ENCODE results near the gene CLSTN2.
"Not testable (repeated sequence)": the region's sequence is repeated elsewhere in the genome, so short reads cannot be mapped to it uniquely, and the experiment has no call there.

Gene CLSTN2

GRCh38 chr3:140420621-140421357 lies 485.8 kb downstream of the CLSTN2 start:
- H3K4me3 ChIP-seq, result no peak overlapping the region
- in situ Hi-C loops (cut with MboI; ENCODE audit: low sequenced_read_pairs), result no loop called here

DNA sequence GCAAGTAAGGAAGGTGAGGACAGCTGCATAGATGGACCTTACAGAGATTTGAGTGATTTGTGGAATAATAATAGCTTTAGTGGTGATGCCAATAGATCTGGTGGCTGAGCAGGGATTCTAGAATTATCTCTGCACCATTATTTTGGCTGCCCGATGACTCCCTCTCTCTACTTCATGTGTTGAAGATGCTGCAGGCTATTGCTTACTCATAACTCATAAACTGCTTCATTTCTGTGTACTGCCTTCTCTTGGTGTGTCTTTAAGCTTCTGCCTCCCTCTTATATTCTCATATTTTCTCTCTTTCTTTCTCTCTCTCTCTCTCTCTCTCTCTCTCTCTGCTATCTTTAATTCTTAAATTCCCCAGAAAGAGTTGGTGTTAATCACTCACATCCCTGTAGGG lies 486.9 kb downstream of the CLSTN2 start:
- H3K36me3 ChIP-seq (replicated peaks), result no peaks in the 10 kb centered on the region
- in situ Hi-C loops (cut with MboI; ENCODE audit: low sequenced_read_pairs), result no loop called here
- DNase-seq (ENCODE audit: low spot score in 2 of 2), result no peak
- H3K4me1 ChIP-seq, result peaks cover 7% of the 10 kb centered on the region
- no peak overlapping the region for H3K4me3 ChIP-seq
- H3K27me3 ChIP-seq (ENCODE audit: low read depth), result no peaks in the 10 kb centered on the region
- H3K9me3 ChIP-seq, result no peaks in the 10 kb centered on the region

More at GRCh38 chr3:140420621-140421357, 485.8 kb downstream of the CLSTN2 start:
- no peak for DNase-seq (ENCODE audit: low spot score in 2 of 2)
- H3K4me1 ChIP-seq, result peaks cover 7% of the 10 kb centered on the region
- no peaks in the 10 kb centered on the region for H3K9me3 ChIP-seq
- no peaks in the 10 kb centered on the region for H3K36me3 ChIP-seq (replicated peaks)
- H3K27me3 ChIP-seq (ENCODE audit: low read depth), result no peaks in the 10 kb centered on the region

- no peak for DNase-seq (ENCODE audit: low spot score in 2 of 2)
- H3K4me3 ChIP-seq, result no peak overlapping the region
- no peaks in the 10 kb centered on the region for H3K27me3 ChIP-seq (ENCODE audit: low read depth)
- H3K36me3 ChIP-seq (replicated peaks), result no peaks in the 10 kb centered on the region
- no peaks in the 10 kb centered on the region for H3K9me3 ChIP-seq
- no peaks in the 10 kb centered on the region for H3K4me1 ChIP-seq
- in situ Hi-C loops (cut with MboI; ENCODE audit: low sequenced_read_pairs), result no loop called here
Measured at GRCh38 chr3:140423146-140423545, 488.2 kb downstream of the CLSTN2 start.

- H3K27me3 ChIP-seq (ENCODE audit: low read depth); H3K9me3 ChIP-seq; H3K4me1 ChIP-seq; H3K4me3 ChIP-seq; in situ Hi-C loops (cut with MboI; ENCODE audit: low sequenced_read_pairs); DNase-seq (ENCODE audit: low spot score in 2 of 2); H3K36me3 ChIP-seq (replicated peaks): not testable (repeated sequence)
Measured at GRCh38 chr3:140423574-140423973, 488.6 kb downstream of the CLSTN2 start.

GRCh38 chr3:140424211-140424610 lies 489.2 kb downstream of the CLSTN2 start:
- no peak for DNase-seq (ENCODE audit: low spot score in 2 of 2)
- Histone ChIP-seq H3K27me3 (ENCODE audit: low read depth) (no peaks in the 10 kb centered on the region), H3K9me3 (no peaks in the 10 kb centered on the region), H3K4me1 (no peaks in the 10 kb centered on the region), H3K4me3 (no peak overlapping the region), H3K36me3 (replicated peaks) (no peaks in the 10 kb centered on the region)
- in situ Hi-C loops (cut with MboI; ENCODE audit: low sequenced_read_pairs), result no loop called here

- DNase-seq (ENCODE audit: low spot score in 2 of 2), result no peak
- in situ Hi-C loops (cut with MboI; ENCODE audit: low sequenced_read_pairs), result no loop called here
- Histone ChIP-seq H3K27me3 (ENCODE audit: low read depth) (no peaks in the 10 kb centered on the region), H3K36me3 (replicated peaks) (no peaks in the 10 kb centered on the region), H3K4me3 (no peak overlapping the region), H3K9me3 (no peaks in the 10 kb centered on the region), H3K4me1 (no peaks in the 10 kb centered on the region)
Measured at GRCh38 chr3:140424726-140425125, 489.7 kb downstream of the CLSTN2 start.

DNA sequence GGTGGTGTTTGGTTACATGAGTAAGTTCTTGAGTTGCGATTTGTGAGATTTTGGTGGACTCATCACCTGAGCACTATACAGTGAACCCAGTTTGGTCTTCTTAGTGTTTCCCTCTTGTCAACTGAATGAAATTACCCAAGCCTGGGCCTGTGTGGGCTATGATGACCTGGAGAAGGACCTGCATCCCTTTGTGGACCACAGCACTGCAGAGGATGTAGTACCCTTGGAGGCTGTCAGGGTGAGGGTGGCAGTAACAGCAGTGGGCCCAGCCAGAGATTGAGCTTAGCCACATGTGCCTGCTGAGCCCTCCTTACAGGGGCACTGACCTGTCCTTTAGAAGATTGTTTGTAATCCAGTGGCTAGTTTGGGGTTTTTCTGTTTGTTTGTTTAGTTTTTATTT lies 492.8 kb downstream of the CLSTN2 start:
- H3K36me3 ChIP-seq (replicated peaks), result no peaks in the 10 kb centered on the region
- no peak overlapping the region for H3K4me3 ChIP-seq
- H3K27me3 ChIP-seq (ENCODE audit: low read depth), result no peaks in the 10 kb centered on the region
- in situ Hi-C loops (cut with MboI; ENCODE audit: low sequenced_read_pairs), result no loop called here
- H3K9me3 ChIP-seq, result no peaks in the 10 kb centered on the region
- no peaks in the 10 kb centered on the region for H3K4me1 ChIP-seq
- DNase-seq (ENCODE audit: low spot score in 2 of 2), result no peak

- Histone ChIP-seq H3K27me3 (ENCODE audit: low read depth) (no peaks in the 10 kb centered on the region), H3K36me3 (replicated peaks) (no peaks in the 10 kb centered on the region), H3K9me3 (no peaks in the 10 kb centered on the region), H3K4me3 (no peak overlapping the region), H3K4me1 (no peaks in the 10 kb centered on the region)
- in situ Hi-C loops (cut with MboI; ENCODE audit: low sequenced_read_pairs), result no loop called here
- no peak for DNase-seq (ENCODE audit: low spot score in 2 of 2)
Measured at GRCh38 chr3:140428380-140428779, 493.4 kb downstream of the CLSTN2 start.

DNA sequence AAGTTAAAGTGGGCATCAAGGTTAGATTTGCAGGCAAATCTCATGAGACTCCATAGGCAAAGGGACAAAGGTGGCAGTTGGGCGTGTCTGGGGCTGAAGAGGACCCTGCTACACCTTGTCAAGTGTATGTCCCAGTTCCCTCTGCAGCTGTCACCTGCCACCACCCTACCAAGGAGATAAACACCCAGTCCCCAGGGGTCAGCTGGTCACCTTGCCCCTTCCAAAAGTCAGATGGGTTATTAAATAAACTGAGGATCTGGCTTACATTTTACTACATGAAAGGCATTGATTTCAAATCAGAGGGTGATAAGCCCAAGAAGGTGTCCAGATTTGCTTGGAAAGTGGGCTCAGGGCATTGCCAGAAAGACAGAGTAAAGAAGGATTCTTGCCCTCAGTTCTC lies 494.8 kb downstream of the CLSTN2 start:
- H3K27me3 ChIP-seq (ENCODE audit: low read depth), result no peaks in the 10 kb centered on the region
- H3K36me3 ChIP-seq (replicated peaks), result no peaks in the 10 kb centered on the region
- DNase-seq (ENCODE audit: low spot score in 2 of 2), result no peak
- in situ Hi-C loops (cut with MboI; ENCODE audit: low sequenced_read_pairs), result no loop called here
- H3K9me3 ChIP-seq, result no peaks in the 10 kb centered on the region
- no peak overlapping the region for H3K4me3 ChIP-seq
- H3K4me1 ChIP-seq, result no peaks in the 10 kb centered on the region

DNA sequence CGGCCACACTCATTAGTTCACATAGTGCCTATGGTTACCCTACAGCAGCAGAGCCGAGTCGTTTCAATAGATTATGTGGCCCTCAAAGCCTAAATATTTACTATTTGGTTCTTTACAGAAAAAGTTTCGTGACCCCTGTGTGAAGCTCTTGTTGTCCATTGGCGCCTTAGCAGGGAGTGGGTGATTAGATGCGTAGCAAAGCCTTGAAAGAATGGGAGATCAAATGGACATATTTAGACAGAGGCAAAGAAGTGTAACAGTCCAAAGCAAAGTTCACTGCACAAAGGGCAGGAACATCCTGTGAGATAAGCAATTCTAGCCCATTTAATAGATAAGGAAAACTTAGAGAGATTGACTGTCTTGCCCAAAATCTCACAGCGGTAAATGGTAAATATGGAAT lies 495.5 kb downstream of the CLSTN2 start:
- H3K9me3 ChIP-seq, result no peaks in the 10 kb centered on the region
- DNase-seq (ENCODE audit: low spot score in 2 of 2), result no peak
- H3K4me1 ChIP-seq, result no peaks in the 10 kb centered on the region
- H3K4me3 ChIP-seq, result no peak overlapping the region
- no peaks in the 10 kb centered on the region; the same call in 1 of the 2 replicates for H3K27me3 ChIP-seq (ENCODE audit: low read depth)
- in situ Hi-C loops (cut with MboI; ENCODE audit: low sequenced_read_pairs), result no loop called here
- no peaks in the 10 kb centered on the region for H3K36me3 ChIP-seq (replicated peaks)

DNA sequence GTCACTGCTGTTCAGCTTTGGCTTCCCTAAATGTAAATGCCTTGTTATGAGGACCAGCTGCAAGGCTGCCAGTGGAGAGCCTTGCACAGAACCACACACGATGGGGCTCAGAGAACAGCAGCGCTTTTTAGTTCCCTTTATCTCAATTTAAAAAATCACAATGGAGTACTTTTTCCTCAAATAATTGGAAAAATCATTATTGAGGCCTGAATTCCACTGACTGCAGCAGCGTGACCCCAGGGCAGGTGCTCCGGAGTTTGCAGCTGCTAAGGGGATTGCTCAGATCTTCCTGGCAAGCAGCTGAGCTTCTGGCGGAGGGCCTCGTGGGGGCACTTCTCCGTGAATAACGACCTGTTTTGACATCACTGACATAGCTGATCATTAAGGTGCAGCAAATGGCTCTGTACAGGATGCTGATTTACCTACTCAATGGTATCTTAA lies 497.3 kb downstream of the CLSTN2 start:
- Histone ChIP-seq H3K4me1 (no peaks in the 10 kb centered on the region), H3K9me3 (no peaks in the 10 kb centered on the region), H3K4me3 (no peak overlapping the region), H3K27me3 (ENCODE audit: low read depth) (no peaks in the 10 kb centered on the region; the same call in 1 of the 2 replicates), H3K36me3 (replicated peaks) (no peaks in the 10 kb centered on the region)
- in situ Hi-C loops (cut with MboI; ENCODE audit: low sequenced_read_pairs), result no loop called here
- no peak for DNase-seq (ENCODE audit: low spot score in 2 of 2)

DNA sequence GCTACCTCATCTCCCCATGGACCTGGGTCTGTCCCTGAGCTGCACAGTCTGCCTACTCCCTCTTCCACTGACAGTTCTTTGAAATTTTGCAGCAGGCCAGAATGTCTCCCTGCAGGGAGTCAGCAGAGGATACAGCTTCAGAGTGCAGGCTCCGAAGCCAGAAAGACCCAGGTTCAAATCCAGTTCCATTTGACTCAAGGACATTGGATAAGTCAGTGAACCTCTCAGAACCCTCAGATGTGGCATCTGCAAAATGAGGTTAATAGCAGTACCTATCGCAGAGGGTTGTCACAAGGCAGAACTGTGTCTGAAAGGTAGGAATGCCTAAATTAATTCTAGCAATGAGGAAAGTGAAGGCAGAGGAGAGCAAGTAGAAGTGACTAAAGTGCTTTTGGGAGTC lies 498.4 kb downstream of the CLSTN2 start:
- in situ Hi-C loops (cut with MboI; ENCODE audit: low sequenced_read_pairs), result no loop called here
- Histone ChIP-seq H3K27me3 (ENCODE audit: low read depth) (no peaks in the 10 kb centered on the region; the same call in 1 of the 2 replicates), H3K4me3 (no peak overlapping the region), H3K36me3 (replicated peaks) (no peaks in the 10 kb centered on the region), H3K9me3 (no peaks in the 10 kb centered on the region), H3K4me1 (no peaks in the 10 kb centered on the region)
- DNase-seq (ENCODE audit: low spot score in 2 of 2), result no peak

GRCh38 chr3:140434261-140434905 lies 499.4 kb downstream of the CLSTN2 start:
- Histone ChIP-seq H3K9me3 (no peaks in the 10 kb centered on the region), H3K4me3 (no peak overlapping the region), H3K4me1 (no peaks in the 10 kb centered on the region), H3K27me3 (ENCODE audit: low read depth) (no peaks in the 10 kb centered on the region; the same call in 1 of the 2 replicates), H3K36me3 (replicated peaks) (no peaks in the 10 kb centered on the region)
- in situ Hi-C loops (cut with MboI; ENCODE audit: low sequenced_read_pairs), result no loop called here
- DNase-seq (ENCODE audit: low spot score in 2 of 2), result no peak

GRCh38 chr3:140436421-140436820 lies 501.4 kb downstream of the CLSTN2 start:
- DNase-seq (ENCODE audit: low spot score in 2 of 2), result no peak
- in situ Hi-C loops (cut with MboI; ENCODE audit: low sequenced_read_pairs), result no loop called here
- no peaks in the 10 kb centered on the region for H3K36me3 ChIP-seq (replicated peaks)

More at GRCh38 chr3:140436421-140436820, 501.4 kb downstream of the CLSTN2 start:
- H3K4me3 ChIP-seq, result no peak overlapping the region
- H3K9me3 ChIP-seq, result no peaks in the 10 kb centered on the region
- H3K27me3 ChIP-seq (ENCODE audit: low read depth), result no peaks in the 10 kb centered on the region; the same call in 1 of the 2 replicates
- H3K4me1 ChIP-seq, result no peaks in the 10 kb centered on the region
